Endothelial cell of umbilical vein (primary cell): ENCODE measurements around the gene NLRP6. TPM values are rescaled to one million over a fixed set of nuclear protein-coding genes. Genes with fewer than 3 reads are reported as not detected.

ENCODE experiments used
- BruUV-seq: library from RNA; stranded (reverse); fragments of 400-500 nt; replicated peaks from 2 replicates; lab custom pipeline; 2021; lab: Mats Ljungman, UMichigan
- CTCF ChIA-PET: fragments of 300-600, 350-600 bp; sonication (Branson Sonifier 250); formaldehyde crosslinking; loops from one replicate; lab custom pipeline; 2021; ENCODE audit warnings: antibody characterized with exemption, inconsistent platforms; lab: Charles Lee
- POLR2A ChIA-PET: fragments of 300-600, 350-600 bp; sonication (Branson Sonifier 250); formaldehyde crosslinking; loops from one replicate; lab custom pipeline; 2021; ENCODE audit warnings: antibody characterized with exemption, inconsistent platforms; lab: Charles Lee
- DNase-seq: peaks from one replicate; pipeline ENCODE4 v3.0.0-alpha.2; 2011; ENCODE audit warnings: low read depth, low spot score
- FAIRE-seq: peaks from 2 replicates; lab custom pipeline; 2011; peaks lifted over from hg19 to GRCh38; lab: Jason Lieb, UNC
- H2AFZ ChIP-seq: 2 replicates; pipeline ENCODE4 v1.6.0; 2012; ENCODE audit warnings: low read depth, low read length, control low read depth, inconsistent platforms
- H3K27ac ChIP-seq: 2 replicates; pipeline ENCODE4 v1.5.1; 2011; ENCODE audit warnings: low read depth, mild to moderate bottlenecking, control low read depth, low read length, moderate library complexity; ENCODE audit not compliant: insufficient read depth
- H3K27me3 ChIP-seq, 2 experiments: 2 replicates each; pipeline versions ENCODE4 v1.6.0 to v1.6.1; 2011; ENCODE audit warnings: low read length in 2 of 2, mixed read lengths in 1 of 2; ENCODE audit not compliant: control insufficient read depth in 2 of 2, insufficient read depth in 2 of 2
- H3K36me3 ChIP-seq, 2 experiments: 2 replicates in 1 of 2; 3 replicates in 1 of 2; pipeline ENCODE4 v1.5.1; 2011; ENCODE audit warnings: low read length in 2 of 2, mild to moderate bottlenecking in 1 of 2, moderate library complexity in 1 of 2; ENCODE audit not compliant: control insufficient read depth in 2 of 2, insufficient read depth in 2 of 2; ENCODE audit errors: extremely low read depth in 1 of 2
- H3K4me1 ChIP-seq: 3 replicates; pipeline ENCODE4 v1.5.1; 2011; ENCODE audit warnings: mild to moderate bottlenecking, low read length; ENCODE audit not compliant: control insufficient read depth, insufficient read depth; ENCODE audit errors: extremely low read depth
- H3K4me2 ChIP-seq: 2 replicates; pipeline ENCODE4 v1.6.1; 2011; ENCODE audit warnings: low read length, control low read depth, mixed read lengths; ENCODE audit not compliant: insufficient read depth
- H3K4me3 ChIP-seq, 3 experiments: fragments of 200-600 bp in 1 of 3; sonication (generic), shearing (Covaris generic) in 1 of 3; replicated peaks in 1 of 3; 2 replicates each; pipeline ENCODE4 v1.5.1; 2011 to 2016; ENCODE audit warnings: control low read depth in 3 of 3, low read length in 3 of 3, mild to moderate bottlenecking in 2 of 3, inconsistent platforms in 1 of 3, low read depth in 1 of 3, moderate library complexity in 1 of 3; ENCODE audit not compliant: insufficient read depth in 1 of 3
- H3K79me2 ChIP-seq: 2 replicates; pipeline ENCODE4 v1.6.0; 2012; ENCODE audit warnings: low read length, inconsistent platforms; ENCODE audit not compliant: control insufficient read depth, insufficient read depth
- H3K9ac ChIP-seq: replicated peaks from 2 replicates; pipeline ENCODE3; 2011; ENCODE audit warnings: low read length, control low read depth; ENCODE audit not compliant: insufficient read depth; ENCODE audit errors: extremely low read depth
- H3K9me1 ChIP-seq: replicated peaks from 3 replicates; pipeline ENCODE4 v1.6.0; 2011; ENCODE audit warnings: mild to moderate bottlenecking, low read length; ENCODE audit not compliant: control insufficient read depth, insufficient read depth; ENCODE audit errors: extremely low read depth
- H3K9me3 ChIP-seq: replicated peaks from 2 replicates; pipeline ENCODE4 v1.5.1; 2012; ENCODE audit warnings: low read length, inconsistent platforms; ENCODE audit not compliant: control insufficient read depth, insufficient read depth
- H4K20me1 ChIP-seq: replicated peaks from 2 replicates; pipeline ENCODE3; 2011; ENCODE audit warnings: mild to moderate bottlenecking, low read length; ENCODE audit not compliant: control insufficient read depth, insufficient read depth; ENCODE audit errors: extremely low read depth
- CTCF ChIP-seq, 2 donors: IDR thresholded peaks; 1 replicate in 1 of 2; 2 replicates in 1 of 2; pipeline ENCODE4 v1.5.1; 2011; ENCODE audit warnings: low read length in 2 of 2, mild to moderate bottlenecking in 2 of 2, moderate library complexity in 2 of 2, control low read depth in 1 of 2, inconsistent platforms in 1 of 2, low read depth in 1 of 2; ENCODE audit not compliant: insufficient read depth in 1 of 2; ENCODE audit errors: extremely low read depth in 1 of 2
- EZH2 ChIP-seq: IDR thresholded peaks from 2 replicates; pipeline ENCODE4 v1.6.1; 2012; ENCODE audit warnings: borderline replicate concordance, low read depth, mild to moderate bottlenecking, moderate library complexity, low read length, inconsistent platforms; ENCODE audit not compliant: severe bottlenecking
- FOS ChIP-seq: IDR thresholded peaks from 2 replicates; pipeline ENCODE4 v1.6.1; 2011; ENCODE audit warnings: mild to moderate bottlenecking, low read length, moderate library complexity, borderline replicate concordance; ENCODE audit not compliant: insufficient read depth
- GATA2 ChIP-seq: IDR thresholded peaks from 2 replicates; pipeline ENCODE4 v1.7.0; 2011; ENCODE audit warnings: low read depth, mild to moderate bottlenecking, moderate library complexity, mixed read lengths, low read length; ENCODE audit not compliant: insufficient read length, insufficient read depth
- JUN ChIP-seq: IDR thresholded peaks from 2 replicates; pipeline ENCODE4 v1.6.1; 2011; ENCODE audit warnings: borderline replicate concordance, low read depth; ENCODE audit not compliant: insufficient read length, insufficient read depth
- MAX ChIP-seq: IDR thresholded peaks from 2 replicates; pipeline ENCODE4 v1.6.1; 2011; ENCODE audit not compliant: insufficient read depth, insufficient read length
- MYC ChIP-seq: IDR thresholded peaks from one replicate; pipeline ENCODE4 v1.6.1; 2011; ENCODE audit warnings: mild to moderate bottlenecking, low read depth, low read length
- POLR2A ChIP-seq: IDR thresholded peaks from 2 replicates; pipeline ENCODE4 v1.6.1; 2012; ENCODE audit warnings: low read depth, mild to moderate bottlenecking, control low read depth, low read length
- POLR2AphosphoS5 ChIP-seq: IDR thresholded peaks from 2 replicates; pipeline ENCODE4 v1.6.1; 2012; ENCODE audit warnings: low read depth, mild to moderate bottlenecking, control low read depth, low read length, moderate library complexity; ENCODE audit not compliant: insufficient read depth
- dilution Hi-C: fragments of 300-500 bp; cut with MboI; formaldehyde crosslinking; loops from one replicate; pipeline ENCODE4 v1.15.0; 2019; ENCODE audit warnings: low sequenced_read_pairs; ENCODE audit not compliant: extremely low pct_ligation_motif_present
- intact Hi-C: fragments of 100-400 bp; cut with micrococcal nuclease; formaldehyde crosslinking; loops from one replicate; pipeline ENCODE4 v1.10.0; 2022
- polyA plus RNA-seq, 4 experiments: library from polyadenylated mRNA; depleted of rRNA in 3 of 4; stranded (reverse) in 3 of 4; unstranded in 1 of 4; fragments of >200 nt; gene quantifications; 2 replicates each; pipeline versions ENCODE4 v1.2.1 to v1.2.3, GENCODE V29; 2011 to 2012; ENCODE audit warnings: missing spikeins in 1 of 4
- total RNA-seq: library from RNA; stranded (reverse); gene quantifications from 2 replicates; pipeline ENCODE4 v1.2.3, GENCODE V29; 2021

NLRP6 gene
- total and polyA plus RNA-seq, 2 donors (not counting 3 experiments of a cell fraction or from before 2014, with no cell fraction given), result not detected

- FAIRE-seq (no peak), DNase-seq (no peak)
- intact Hi-C loops (no loop called here), dilution Hi-C loops (no loop called here)
- ChIA-PET CTCF (interaction anchor here (0.9 to 2.6 kb wide), 2 partner anchors 12 to 20 kb away, joined by 3 to 10 read pairs; no protein-coding TSS in a partner anchor), POLR2A (no interaction called here)
- Histone ChIP-seq H3K27me3 (peaks cover 11 to 12% of the 10 kb centered on the region in 2 experiments), H3K27ac (no peak overlapping the region), H3K79me2 (no peaks in the 10 kb centered on the region), H3K9me3 (no peaks in the 10 kb centered on the region), H3K4me1 (no peaks in the 10 kb centered on the region), H2AFZ (no peak overlapping the region), H3K9ac (no peak overlapping the region), H3K36me3 (no peaks in the 10 kb centered on the region), H3K4me3 (no peak overlapping the region), H4K20me1 (no peaks in the 10 kb centered on the region), H3K9me1 (no peaks in the 10 kb centered on the region), H3K4me2 (no peak overlapping the region)
- TF ChIP-seq EZH2 (no peak), CTCF (IDR thresholded peaks at IDR 0.05; ENCODE audit: extremely low read depth in 1 of 2, insufficient read depth in 1 of 2, low read depth in 1 of 2, low read length in 2 of 2) (no peak)
- no TSS peak for BruUV-seq
Measured at GRCh38 chr11:270451-271318, 7.5 kb upstream of the NLRP6 start.

GRCh38 chr11:271319-271715 is 6.9 kb upstream of the NLRP6 start:
- Histone ChIP-seq H3K36me3 (no peaks in the 10 kb centered on the region), H3K9me1 (no peaks in the 10 kb centered on the region), H3K9me3 (no peaks in the 10 kb centered on the region), H3K9ac (no peak overlapping the region), H3K4me3 (no peak overlapping the region), H3K79me2 (no peaks in the 10 kb centered on the region), H4K20me1 (no peaks in the 10 kb centered on the region), H2AFZ (no peak overlapping the region), H3K4me1 (no peaks in the 10 kb centered on the region), H3K27me3 (peaks cover 11 to 17% of the 10 kb centered on the region in 2 experiments), H3K4me2 (no peak overlapping the region), H3K27ac (no peak overlapping the region)
- dilution Hi-C loops, result no loop called here
- FAIRE-seq (no peak), DNase-seq (no peak)
- TF ChIP-seq CTCF (IDR thresholded peaks at IDR 0.05; ENCODE audit: extremely low read depth in 1 of 2, insufficient read depth in 1 of 2, low read depth in 1 of 2, low read length in 2 of 2) (no peak), MYC (no peak), EZH2 (no peak), FOS (no peak), MAX (no peak), GATA2 (no peak), POLR2AphosphoS5 (no peak), POLR2A (no peak), JUN (no peak)
- POLR2A ChIA-PET, result no interaction called here
- CTCF ChIA-PET, result interaction anchor here (0.9 to 2.6 kb wide), 2 partner anchors 11 to 21 kb away, joined by 3 to 10 read pairs; no protein-coding TSS in a partner anchor
- intact Hi-C loops, result no loop called here
- no TSS peak for BruUV-seq
